GM03348 (cell line): ENCODE measurements around the gene SLCO2B1.
"Not testable (repeated sequence)": the region's sequence is repeated elsewhere in the genome, so short reads cannot be mapped to it uniquely, and the experiment has no call there.

Source experiments
- DNase-seq: peaks from one replicate; pipeline ENCODE4 v3.0.0; 2012; ENCODE audit warnings: low spot score

SLCO2B1 gene, protein sequence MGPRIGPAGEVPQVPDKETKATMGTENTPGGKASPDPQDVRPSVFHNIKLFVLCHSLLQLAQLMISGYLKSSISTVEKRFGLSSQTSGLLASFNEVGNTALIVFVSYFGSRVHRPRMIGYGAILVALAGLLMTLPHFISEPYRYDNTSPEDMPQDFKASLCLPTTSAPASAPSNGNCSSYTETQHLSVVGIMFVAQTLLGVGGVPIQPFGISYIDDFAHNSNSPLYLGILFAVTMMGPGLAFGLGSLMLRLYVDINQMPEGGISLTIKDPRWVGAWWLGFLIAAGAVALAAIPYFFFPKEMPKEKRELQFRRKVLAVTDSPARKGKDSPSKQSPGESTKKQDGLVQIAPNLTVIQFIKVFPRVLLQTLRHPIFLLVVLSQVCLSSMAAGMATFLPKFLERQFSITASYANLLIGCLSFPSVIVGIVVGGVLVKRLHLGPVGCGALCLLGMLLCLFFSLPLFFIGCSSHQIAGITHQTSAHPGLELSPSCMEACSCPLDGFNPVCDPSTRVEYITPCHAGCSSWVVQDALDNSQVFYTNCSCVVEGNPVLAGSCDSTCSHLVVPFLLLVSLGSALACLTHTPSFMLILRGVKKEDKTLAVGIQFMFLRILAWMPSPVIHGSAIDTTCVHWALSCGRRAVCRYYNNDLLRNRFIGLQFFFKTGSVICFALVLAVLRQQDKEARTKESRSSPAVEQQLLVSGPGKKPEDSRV

DNA sequence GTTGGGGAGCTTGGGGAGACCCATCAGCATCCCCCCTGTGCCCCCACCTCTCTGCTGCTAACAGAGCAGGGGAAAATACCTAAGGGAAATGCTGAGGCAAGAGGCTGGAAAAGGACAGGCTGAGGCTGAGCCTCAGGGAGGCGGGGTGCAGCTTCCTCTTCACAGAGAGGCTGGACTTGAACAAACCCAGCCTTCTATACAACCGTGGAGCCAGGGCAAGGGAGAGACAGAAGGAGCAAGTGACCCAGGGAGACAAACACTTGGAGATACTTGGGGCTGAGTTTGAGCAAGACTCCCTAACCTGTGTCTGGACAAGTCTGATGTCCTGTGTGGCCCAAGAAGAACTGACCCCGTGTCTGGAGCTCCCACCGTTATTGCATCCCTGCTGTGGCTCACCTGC, at the start of gene SLCO2B1:
Gene SLCO2B1, plus strand, starts transcription at position 229 of the 400 bp plus-strand sequence. CDS start 275 bp downstream, outside the sequence.
- DNase-seq, result no peak

DNA sequence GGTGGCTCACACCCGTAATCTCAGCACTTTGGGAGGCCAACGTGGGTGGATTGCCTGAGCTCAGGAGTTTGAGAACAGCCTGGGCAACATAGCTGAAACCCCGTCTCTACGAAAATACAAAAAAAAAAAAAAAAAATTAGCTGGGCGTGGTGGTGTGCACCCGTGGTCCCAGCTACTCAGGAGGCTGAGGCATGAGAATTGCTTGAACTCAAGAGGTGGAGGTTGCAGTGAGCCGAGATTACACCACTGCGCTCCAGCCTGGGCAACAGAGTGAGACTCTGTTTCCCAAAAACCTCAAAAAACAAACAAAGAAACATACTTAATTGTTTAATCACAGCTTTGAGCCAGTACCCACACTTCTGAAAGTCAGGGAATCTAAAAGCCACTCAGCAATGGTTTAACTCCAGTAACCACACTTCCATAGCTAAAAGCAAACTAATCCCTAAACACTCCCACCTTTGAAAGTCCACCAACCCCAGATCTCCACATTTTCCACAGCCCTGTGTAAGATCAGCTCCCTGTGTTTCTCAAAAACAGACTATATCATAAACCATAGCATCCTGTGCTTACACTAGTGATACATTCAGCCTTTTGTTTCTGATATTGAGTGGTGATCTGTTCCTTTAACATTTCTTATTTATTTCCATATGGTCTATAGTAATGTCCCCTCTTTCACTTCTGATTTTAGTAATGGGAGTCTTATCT, 49.3 kb upstream of the SLCO2B1 start:
- no peak for DNase-seq

DNA sequence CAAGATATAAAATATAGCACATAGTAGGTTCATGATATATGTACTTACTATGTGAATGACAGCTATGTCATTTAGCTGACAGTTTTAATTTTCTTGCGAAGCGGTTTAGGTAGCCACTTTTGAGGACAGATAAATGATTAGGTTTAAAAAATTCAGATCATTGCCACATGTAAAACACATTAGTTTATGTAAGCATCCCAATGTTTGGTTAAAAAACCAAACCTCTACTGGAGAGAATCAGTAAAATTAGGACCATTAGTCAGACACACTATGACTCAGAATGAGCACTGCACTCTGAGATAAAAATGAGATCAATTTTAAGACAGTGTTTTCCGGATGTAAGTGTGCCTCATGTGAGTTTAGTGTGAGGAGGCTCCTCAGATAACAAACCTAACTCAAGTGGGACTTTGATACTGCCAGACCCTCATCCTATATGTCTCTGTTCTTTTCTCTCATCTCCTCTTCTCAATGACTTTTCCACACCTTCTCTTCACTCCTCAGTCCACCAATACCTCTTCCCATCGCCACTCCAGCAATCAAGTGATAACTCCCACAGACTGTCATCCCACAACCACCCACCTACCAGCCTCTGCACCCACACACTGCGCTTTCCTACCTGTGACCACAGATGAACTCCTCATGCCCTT, 47.4 kb upstream of the SLCO2B1 start:
- peak; percentile 69 for DNase-seq

DNA sequence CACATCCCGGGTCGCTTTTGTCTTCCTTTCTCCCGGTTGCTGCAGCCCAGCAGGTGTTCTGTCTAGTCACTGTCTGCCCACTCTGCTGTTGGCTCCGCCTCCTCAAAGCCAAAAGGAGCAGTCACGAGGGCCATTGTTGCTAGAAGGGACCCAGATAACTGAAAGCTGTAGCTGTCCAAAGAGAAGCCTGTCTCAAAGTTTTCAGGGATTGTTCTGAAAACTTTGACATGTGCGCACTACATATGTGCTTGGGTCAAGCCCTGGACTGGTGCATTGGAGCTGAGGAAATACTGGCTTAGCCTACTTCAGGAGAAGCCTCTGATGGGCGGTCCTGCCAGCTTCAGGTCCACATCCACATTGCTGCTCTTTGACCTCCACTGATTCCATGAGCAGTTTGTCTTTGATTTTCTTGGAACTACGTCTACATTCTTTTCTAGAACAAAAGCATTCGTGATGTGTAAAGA, 45.4 kb upstream of the SLCO2B1 start:
- DNase-seq, result no peak

DNA sequence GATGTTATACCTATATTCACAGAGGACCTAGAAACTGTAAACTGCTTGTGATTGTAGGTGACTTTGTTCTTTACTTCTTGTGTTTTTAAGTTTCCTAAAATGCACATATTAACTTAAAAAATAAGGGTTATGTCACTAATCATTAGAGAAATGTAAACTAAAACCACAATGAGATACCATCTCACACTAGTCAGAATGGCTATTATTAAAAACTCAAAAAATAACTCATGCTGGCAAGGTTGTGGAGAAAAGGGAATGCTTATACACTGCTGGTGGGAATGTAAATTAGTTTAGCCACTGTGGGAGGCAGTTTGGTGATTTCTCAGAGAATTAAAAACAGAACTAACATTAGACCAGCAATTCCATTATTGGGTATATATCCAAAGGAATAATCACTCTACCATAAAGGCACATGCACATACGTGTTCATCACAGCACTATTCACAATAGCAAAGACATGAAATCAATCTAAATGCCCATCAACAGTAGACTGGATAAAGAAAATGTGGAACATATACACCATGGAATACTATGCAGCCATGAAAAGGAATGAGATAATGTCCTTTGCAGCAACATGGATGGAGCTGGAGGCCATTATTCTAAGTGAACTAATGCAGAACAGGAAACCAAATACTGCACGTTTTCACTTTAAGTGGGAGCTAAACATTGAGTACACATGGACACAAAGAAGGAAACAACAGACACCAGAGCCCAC, 44.8 kb upstream of the SLCO2B1 start:
- DNase-seq, result not testable (repeated sequence)

DNA sequence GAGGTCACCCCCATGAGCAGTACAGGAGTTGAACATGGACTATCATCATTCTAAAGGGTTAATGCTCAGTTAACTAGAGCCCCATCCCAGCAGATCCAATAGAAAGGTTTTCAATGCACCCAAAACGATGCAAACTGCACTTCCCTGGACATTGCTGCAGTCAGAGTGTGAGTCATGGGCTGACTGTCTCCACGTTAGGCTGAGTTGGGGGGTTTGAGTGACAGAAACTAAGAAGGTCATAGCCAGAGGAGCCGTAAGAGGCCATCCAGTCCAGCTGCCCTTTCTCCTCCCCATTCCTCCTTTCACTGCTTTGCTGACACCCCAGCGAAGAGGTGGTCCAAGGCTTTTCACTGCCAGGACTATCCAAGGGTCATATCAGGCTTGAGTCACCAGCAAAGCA, 43.7 kb upstream of the SLCO2B1 start:
- no peak for DNase-seq

DNA sequence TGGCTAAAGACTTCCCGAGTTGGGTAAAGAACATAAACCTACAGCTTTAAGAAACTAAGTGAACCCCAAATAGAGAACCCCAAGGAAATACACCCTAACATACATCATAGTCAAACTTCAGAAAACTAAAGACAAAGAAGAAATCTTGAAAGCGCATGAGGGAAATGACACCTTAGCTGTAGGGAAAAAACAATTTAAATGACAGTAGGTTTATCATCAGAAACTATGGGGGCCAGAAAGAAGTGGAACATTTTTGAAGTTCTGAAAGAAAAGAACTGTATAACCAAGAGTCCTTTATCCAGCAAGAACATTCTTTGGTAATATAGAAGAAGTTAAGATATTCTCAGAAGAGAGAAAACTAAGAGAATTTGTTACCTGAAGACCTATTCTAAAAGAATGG, 38.7 kb upstream of the SLCO2B1 start:
- no peak for DNase-seq

DNA sequence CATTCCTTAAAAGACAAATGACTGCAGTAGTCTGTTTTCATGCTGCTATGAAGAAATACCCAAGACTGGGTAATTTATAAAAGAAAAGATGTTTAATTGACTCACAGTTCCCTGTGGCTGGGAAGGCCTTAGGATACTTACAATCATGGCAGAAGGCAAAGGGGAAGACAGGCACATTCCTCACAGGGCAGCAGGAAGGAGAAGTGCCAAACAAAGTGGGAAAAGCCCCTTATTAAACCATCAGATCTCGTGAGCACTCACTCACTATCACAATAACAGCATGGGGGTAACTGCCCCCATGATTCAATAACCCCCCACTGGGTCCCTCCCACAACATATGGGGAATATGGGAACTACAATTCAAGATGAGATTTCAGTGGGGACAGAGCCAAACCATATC, 37.9 kb upstream of the SLCO2B1 start:
- DNase-seq, result no peak

DNA sequence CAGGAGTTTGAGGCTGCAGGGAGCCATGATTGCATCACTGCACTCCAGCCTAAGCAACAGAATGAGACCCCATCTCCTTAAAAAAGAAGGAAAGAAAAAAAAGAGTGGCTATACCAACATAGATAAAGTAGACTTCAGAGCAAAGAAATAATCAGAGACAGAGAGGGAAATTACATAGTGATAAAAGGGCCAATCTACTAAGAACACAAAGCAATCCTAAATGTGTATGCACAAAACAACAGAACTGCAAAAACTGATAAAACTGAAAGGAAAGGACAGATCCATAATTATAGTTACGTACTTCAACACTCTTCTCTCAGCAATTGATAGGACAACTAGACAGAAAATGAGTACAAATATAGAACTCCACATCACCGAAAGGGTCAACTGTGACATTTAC, 36.4 kb upstream of the SLCO2B1 start:
- no peak for DNase-seq

DNA sequence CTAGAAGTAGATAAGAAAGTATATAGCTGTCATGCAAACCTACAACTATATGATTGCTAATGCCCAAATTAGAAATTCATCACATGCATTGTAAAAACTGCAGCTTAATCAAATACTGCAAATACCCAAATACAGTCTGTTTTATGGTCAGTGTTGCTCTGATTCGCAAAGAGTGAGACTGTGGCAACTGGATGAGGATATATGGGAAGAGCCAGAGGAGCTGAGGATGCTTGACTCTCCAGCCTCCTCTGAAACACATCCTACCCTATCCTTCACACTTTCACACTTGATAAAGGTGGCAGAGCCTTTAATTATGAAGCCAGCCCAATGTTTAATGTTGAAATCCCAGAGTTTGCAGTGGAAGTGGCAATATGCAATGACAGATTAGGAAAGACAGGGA, 32.3 kb upstream of the SLCO2B1 start:
- DNase-seq, result no peak

DNA sequence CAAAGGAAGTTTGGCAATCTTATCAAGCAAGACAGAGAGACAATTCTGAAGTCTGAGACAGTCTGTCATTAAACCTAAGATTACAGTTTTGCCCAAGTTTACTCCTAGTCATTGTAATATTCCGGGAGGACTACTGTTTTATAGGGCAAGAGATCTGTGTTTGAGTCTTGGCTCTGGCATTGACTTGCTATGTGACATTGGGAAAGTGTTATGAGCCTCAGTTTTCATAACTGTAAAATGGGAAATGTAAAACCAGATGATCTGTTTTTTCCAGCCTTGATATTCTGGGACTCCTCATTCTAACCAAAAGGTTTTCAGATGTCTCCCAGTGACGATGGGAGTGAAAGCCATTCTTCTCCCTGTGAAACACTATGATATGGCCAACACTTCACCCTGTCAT, 24.3 kb upstream of the SLCO2B1 start:
- DNase-seq, result no peak

DNA sequence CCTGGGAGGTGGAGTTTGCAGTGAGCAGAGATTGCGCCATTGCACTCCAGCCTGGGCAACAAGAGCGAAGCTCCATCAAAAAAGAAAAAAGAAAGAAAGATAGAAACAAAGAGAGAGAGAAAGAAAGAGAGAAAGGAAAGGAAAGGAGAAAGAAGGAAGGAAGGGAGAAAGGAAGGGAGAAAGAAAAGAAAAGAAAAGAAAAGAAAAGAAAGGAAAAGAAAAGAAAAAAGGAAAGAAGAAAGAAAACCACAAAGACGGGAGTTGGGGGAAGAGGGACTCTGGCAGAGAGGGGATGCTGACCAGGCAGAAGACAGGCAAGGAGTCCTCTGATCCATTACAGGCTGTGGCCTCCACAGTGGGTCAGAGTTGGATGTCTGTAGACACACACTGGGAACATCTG, 18.8 kb upstream of the SLCO2B1 start:
- no peak for DNase-seq

DNA sequence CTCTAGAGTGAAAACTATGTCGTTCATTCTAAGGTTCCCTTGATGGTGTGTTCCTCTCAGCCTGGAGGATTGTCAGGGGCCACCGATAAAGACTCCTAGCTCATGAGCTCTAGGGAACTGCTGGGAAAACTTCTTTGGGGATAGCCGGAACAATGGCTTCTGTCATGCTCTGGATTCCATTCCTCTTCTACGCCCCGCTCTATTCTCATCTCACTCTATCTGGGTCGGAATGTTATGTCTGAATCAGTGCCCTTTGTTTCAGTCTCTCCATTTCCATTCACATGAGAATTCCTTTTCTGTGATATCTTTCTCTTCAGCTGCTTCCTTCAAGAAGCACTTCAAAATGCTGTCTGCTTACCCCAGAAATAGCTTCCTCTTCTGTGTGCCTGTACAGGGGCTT, 16.9 kb upstream of the SLCO2B1 start:
- no peak for DNase-seq

DNA sequence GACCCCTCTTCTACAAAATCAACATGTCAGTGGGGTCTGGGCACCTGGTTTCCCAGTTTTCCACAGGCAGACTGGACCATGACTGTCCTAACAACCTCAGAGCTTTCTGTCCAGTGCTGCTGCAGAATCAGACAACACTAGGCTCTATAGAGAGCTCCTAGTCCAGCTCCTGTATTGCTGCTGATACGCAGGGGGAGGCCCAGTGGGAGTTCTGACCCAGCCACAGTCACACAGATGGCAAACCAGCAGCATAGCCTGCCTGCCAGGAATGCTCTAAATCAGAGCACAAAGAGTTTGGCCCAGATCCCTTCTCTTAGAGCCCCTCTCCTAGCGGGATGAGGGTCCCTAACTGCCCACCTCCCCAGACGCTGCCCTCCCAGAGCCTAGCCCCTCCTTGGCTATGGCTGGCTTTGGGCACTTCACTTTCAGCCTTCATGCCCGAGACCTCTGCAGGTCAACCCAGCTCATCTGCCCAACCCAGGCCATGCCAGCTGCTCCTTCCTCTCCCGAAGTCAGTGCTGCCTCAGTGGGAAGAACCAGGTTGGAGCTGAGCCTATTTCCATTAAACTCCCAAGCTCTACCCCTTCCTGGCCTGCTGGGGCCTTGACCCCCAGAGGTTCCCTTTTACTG, 15.8 kb upstream of the SLCO2B1 start:
- no peak for DNase-seq

DNA sequence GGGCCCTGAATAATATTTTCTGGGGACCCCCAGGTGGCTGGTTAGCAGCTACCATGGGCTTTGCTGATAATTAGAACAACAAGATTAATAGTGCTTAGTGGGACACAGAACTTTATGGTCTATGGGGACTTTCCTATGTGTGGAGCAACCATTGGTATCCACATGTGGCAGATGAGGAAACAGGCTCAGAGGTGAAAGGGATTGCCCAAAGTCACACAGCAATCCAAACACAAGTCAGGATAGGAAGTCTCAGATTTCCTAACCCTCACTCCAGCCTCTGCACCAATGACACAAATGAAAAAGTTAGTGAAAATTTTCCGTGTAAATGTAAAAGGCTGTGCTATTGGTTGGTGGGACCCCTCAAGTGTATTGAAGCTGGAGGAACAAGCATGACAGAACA, 15.3 kb upstream of the SLCO2B1 start:
- DNase-seq, result no peak

DNA sequence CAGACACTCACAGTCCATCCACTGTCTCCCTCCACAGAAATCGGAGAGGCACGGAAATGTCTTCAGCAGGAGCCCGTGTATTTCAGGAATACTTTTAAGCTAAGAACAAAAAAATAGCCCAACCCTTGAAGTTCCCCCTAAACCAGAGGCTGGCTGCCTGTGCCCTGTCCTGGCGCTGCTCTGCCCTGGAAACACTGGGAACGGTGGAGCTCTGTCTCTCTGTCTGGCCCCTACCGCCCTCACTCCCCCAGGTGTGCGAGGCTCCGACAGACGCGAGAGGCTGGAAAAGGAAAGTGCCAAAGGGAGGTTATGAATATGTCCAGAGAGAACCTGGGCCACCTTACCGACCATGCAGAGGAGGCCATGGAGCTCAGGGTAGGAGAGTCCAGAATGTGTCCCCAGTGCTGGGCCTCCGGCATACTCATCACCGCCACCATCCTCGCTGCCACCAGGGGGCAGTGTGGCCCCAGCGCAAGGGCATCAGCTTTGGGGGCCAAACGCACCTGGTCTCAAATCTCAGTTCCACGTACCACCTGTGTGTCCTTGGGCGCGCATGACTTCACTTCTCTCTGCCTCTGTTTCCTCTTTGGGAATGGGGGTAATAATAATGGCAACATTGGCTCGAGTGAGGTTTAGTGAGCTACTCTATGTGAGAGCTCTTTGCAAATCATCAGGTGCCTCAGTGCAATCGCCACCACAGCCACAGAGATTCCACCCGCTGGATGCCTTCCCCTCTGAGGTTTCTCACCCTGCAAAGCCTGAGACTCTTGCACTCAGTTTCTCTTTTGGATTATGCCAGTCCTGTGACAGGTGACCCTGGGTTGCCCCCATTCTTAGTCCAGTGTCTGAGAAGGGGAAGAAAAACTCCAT, 10.4 kb upstream of the SLCO2B1 start:
- peak; percentile 86 for DNase-seq

DNA sequence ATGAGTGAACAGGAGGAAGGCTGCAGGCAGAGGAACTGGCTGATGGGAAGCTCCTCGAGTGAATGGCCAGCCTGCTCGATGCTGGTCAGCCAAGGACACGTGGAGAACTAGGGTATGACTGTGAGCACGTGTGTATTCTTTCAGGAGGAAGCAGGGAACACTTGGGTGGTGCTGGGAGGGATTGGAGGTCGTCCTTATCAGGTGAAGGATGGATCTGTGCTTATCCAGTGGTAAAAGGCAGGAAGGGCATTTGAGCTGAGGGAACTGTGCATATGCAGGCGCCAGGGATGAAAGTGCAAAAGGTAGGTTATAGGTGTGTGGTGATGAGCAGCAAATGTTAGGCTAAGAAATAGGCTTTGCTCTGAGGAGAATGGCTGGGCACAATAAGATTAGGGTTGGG, 9.7 kb upstream of the SLCO2B1 start:
- no peak for DNase-seq

DNA sequence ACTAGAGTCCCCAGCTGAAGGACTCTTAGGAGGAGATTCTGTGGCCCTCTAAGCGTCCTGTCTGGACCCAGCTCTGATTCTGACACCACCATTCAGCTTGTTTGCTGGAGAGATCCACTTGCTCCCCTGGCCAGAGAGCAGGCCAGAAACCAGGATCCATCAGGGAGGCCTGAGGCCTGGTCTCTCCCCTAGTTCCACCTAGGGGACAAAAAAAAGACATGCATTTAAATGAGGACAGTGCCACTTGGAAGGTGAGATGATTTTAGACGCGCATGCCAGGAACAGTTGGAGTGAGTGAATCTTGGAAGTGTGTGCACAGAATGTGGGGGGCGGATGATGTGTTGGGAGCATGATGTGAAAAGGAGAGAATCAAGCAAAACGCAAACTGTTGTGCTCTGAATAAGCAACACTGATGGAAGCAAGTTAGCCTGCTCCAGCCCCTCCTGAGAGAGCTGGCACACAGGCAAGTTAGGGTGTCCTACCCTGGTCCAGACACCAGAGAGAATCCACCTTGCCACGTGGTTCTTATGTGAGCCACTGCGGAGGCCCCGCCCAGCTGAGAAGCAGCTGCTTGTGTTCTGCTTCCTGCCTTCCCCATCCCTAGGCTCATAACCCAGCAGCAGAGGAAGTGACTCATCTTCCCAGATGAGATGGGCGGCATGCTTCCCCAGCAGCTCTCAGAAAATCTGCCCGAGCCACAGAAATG, 8.0 kb upstream of the SLCO2B1 start:
- peak; percentile 96 for DNase-seq

DNA sequence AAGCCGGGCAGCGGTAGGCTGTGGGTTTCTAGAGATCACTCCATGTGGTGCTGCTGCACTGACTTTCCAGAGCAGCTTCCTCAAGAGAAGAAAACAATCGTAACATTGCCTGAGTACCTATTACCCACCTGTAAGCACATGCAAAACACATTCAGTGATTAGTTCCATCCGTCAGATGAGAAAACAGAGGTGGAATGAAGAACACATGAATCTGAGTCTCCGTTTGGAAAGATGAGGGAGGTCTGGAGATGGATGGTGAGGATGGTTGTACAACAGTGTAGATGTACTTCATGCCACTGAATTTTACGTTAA, 7.5 kb upstream of the SLCO2B1 start:
- DNase-seq, result no peak

DNA sequence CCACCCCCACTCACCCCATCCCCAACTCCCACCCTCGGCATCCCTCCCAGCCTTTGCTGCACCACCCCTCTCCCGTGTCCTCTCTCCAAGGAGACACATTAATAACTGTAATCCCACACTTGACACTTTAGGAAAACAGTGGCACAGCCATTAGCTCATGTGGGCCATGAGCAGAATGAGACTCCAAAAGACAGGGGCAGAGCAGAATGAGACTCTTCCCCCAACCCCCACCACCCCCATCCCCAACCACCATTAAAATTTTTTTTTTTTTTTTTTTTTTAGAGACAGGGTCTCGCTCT, 6.2 kb upstream of the SLCO2B1 start:
- no peak for DNase-seq
